GM23248 (cell line): ENCODE results near the gene KDM5B. TPM values are rescaled to one million over a fixed set of nuclear protein-coding genes. Genes with fewer than 3 reads are reported as not detected.
"Not testable (repeated sequence)": the region's sequence is repeated elsewhere in the genome, so short reads cannot be mapped to it uniquely, and the experiment has no call there.

ENCODE experiments used
- DNase-seq: peaks from one replicate; pipeline ENCODE4 v3.0.0-alpha.2; 2015
- H2AFZ ChIP-seq: fragments of 200-600 bp; sonication (generic); 2 replicates; pipeline ENCODE4 v1.6.1; 2016; ENCODE audit warnings: antibody characterized with exemption
- H3F3A ChIP-seq: fragments of 200-600 bp; sonication (generic); 2 replicates; pipeline ENCODE4 v1.6.1; 2016; ENCODE audit warnings: mild to moderate bottlenecking, antibody characterized with exemption, mixed run types; ENCODE audit not compliant: insufficient read depth
- H3K27ac ChIP-seq: fragments of 200-600 bp; sonication (generic); 2 replicates; pipeline ENCODE4 v1.5.1; 2016; ENCODE audit warnings: mild to moderate bottlenecking
- H3K27me3 ChIP-seq: fragments of 200-600 bp; sonication (generic); replicated peaks from 2 replicates; pipeline ENCODE4 v1.6.1; 2016; ENCODE audit warnings: mild to moderate bottlenecking; ENCODE audit not compliant: insufficient read depth
- H3K36me3 ChIP-seq: fragments of 200-600 bp; sonication (generic); 2 replicates; pipeline ENCODE4 v1.6.1; 2016; ENCODE audit warnings: low read depth, mild to moderate bottlenecking
- H3K4me1 ChIP-seq: fragments of 200-600 bp; sonication (generic); 2 replicates; pipeline ENCODE4 v1.6.1; 2016; ENCODE audit warnings: mild to moderate bottlenecking; ENCODE audit not compliant: insufficient read depth
- H3K4me2 ChIP-seq: fragments of 200-600 bp; sonication (generic); one replicate; pipeline ENCODE4 v1.6.1; 2016; ENCODE audit warnings: mild to moderate bottlenecking; ENCODE audit not compliant: unreplicated experiment
- H3K4me3 ChIP-seq: fragments of 200-600 bp; sonication (generic); 2 replicates; pipeline ENCODE4 v1.5.1; 2016; ENCODE audit warnings: mild to moderate bottlenecking
- H3K79me2 ChIP-seq: fragments of 200-600 bp; sonication (generic); 2 replicates; pipeline ENCODE4 v1.6.1; 2016; ENCODE audit warnings: mild to moderate bottlenecking; ENCODE audit not compliant: insufficient read depth
- H3K9ac ChIP-seq: fragments of 200-600 bp; sonication (generic); 2 replicates; pipeline ENCODE4 v1.6.1; 2016; ENCODE audit warnings: mild to moderate bottlenecking
- H3K9me2 ChIP-seq: fragments of 200-600 bp; sonication (generic); 2 replicates; pipeline ENCODE4 v1.6.1; 2016; ENCODE audit warnings: mixed run types, mild to moderate bottlenecking, moderate library complexity; ENCODE audit not compliant: insufficient read depth
- H3K9me3 ChIP-seq: fragments of 200-600 bp; sonication (generic); one replicate; pipeline ENCODE4 v1.6.1; 2017; ENCODE audit warnings: low read depth
- H4K20me1 ChIP-seq: fragments of 200-600 bp; sonication (generic); 2 replicates; pipeline ENCODE4 v1.6.0; 2016; ENCODE audit not compliant: insufficient read depth
- EZH2 ChIP-seq: fragments of 200-600 bp; sonication (generic); IDR thresholded peaks from 2 replicates; pipeline ENCODE4 v1.6.1; 2018; ENCODE audit warnings: antibody characterized with exemption, mild to moderate bottlenecking; ENCODE audit not compliant: insufficient read depth, poor library complexity, severe bottlenecking
- EZH2phosphoT487 ChIP-seq: fragments of 200-600 bp; sonication (generic); IDR thresholded peaks from 2 replicates; pipeline ENCODE4 v1.6.1; 2018; ENCODE audit warnings: antibody characterized with exemption, moderate library complexity, mild to moderate bottlenecking, low read depth; ENCODE audit not compliant: insufficient read depth
- WGBS, 2 experiments: methylation state at CpG; one replicate each; pipeline ENCODE4 v1.1.6; 2015 to 2017; ENCODE audit warnings: low lambda C conversion rate in 2 of 2, low coverage in 1 of 2; ENCODE audit errors: missing lambda C conversion rate in 2 of 2; 5-methylcytosine and 5-hydroxymethylcytosine counted together
- in situ Hi-C: fragments of 300-500 bp; cut with MboI; formaldehyde crosslinking; loops from 2 replicates; pipeline ENCODE4 v1.15.0; 2020
- polyA plus RNA-seq: library from polyadenylated mRNA; unstranded; fragments of >200 nt; fragmentation: Nextera tagmentation; extraction: Ambion mirVana; gene quantifications from 2 replicates; pipeline ENCODE4 v1.2.1, GENCODE V29; 2016
- total RNA-seq: library from RNA; depleted of rRNA; stranded (reverse); fragments of >200 nt; shearing (Covaris generic); gene quantifications from 2 replicates; pipeline ENCODE4 v1.2.3, GENCODE V29; 2014

The KDM5B gene
- total and polyA plus RNA-seq, 2 experiments from 2014 or later, result 64.3 to 79.5 TPM

DNA sequence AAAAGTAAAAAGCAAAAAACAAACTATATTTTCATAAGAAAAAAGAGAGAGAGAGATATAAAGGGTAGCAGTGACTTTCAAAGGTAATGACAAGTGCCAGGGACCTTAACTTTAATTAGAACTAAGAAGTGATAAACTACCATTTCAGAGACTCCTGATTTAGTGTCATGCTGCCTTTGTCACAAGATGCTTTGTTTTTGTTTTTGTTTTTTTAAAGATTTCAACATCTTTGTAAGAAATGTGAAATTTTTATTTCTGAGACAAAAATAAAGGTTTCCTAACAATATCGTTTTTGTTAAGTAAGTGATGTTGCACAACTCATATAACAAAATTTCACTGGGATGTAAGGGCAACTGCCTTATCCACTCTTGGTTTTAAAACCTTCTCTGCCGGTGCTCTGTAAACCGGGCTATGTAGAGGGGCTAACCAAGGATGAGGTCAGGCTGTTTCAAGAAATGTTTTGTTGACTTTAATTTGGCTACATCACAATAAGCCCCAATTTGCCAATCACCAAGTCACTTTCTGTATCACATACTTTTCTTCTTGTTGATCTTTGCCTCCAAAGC, 62.8 kb downstream of the KDM5B start:
- no peak overlapping the region for H3K9ac ChIP-seq
- TF ChIP-seq EZH2, result no peak
- H3K27me3 ChIP-seq, result no peaks in the 10 kb centered on the region
- H3K36me3 ChIP-seq, result peaks cover 94% of the 10 kb centered on the region
- peaks cover 47% of the 10 kb centered on the region for H3F3A ChIP-seq
- H3K4me3 ChIP-seq, result no peak overlapping the region
- no peak overlapping the region for H3K27ac ChIP-seq
- H2AFZ ChIP-seq, result no peak overlapping the region
- H3K79me2 ChIP-seq, result peaks cover 57% of the 10 kb centered on the region
- in situ Hi-C loops, result no loop called here
- no peaks in the 10 kb centered on the region for H3K9me3 ChIP-seq
- H3K9me2 ChIP-seq, result no peaks in the 10 kb centered on the region
- no peak for DNase-seq
- no peak overlapping the region for H3K4me2 ChIP-seq
- H4K20me1 ChIP-seq, result no peaks in the 10 kb centered on the region
- H3K4me1 ChIP-seq, result no peaks in the 10 kb centered on the region
- WGBS, 2 experiments, result 80 to 85% methylated on average over 3 of the region's 3 CpGs

DNA sequence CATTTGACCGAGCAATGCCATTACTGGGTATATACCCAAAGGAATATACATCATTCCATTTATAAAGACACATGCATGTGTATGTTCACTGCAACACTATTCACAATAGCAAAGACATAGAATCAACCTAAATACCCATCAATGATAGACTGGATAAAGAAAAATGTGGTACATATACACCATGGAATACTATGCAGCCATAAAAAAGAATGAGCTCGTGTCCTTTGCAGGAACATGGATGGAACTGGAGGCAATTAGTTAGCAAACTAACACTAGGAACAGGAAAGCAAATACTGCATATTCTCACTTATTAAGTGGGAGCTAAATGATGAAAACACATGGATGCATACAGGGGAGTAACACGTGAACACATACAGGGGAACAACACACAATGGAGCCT, 63.5 kb downstream of the KDM5B start:
- in situ Hi-C loops, H3K9me2 ChIP-seq, H3K4me3 ChIP-seq, H4K20me1 ChIP-seq, H3K4me1 ChIP-seq, H3K4me2 ChIP-seq, H3K9ac ChIP-seq, H3K9me3 ChIP-seq, H3K27ac ChIP-seq, H3K27me3 ChIP-seq, H2AFZ ChIP-seq, DNase-seq: not testable (repeated sequence)
- Histone ChIP-seq H3K79me2 (peaks cover 57% of the 10 kb centered on the region), H3K36me3 (peaks cover 88% of the 10 kb centered on the region), H3F3A (peaks cover 47% of the 10 kb centered on the region)
- 98% methylated on average over 3 of the region's 3 CpGs for WGBS, 2 experiments

DNA sequence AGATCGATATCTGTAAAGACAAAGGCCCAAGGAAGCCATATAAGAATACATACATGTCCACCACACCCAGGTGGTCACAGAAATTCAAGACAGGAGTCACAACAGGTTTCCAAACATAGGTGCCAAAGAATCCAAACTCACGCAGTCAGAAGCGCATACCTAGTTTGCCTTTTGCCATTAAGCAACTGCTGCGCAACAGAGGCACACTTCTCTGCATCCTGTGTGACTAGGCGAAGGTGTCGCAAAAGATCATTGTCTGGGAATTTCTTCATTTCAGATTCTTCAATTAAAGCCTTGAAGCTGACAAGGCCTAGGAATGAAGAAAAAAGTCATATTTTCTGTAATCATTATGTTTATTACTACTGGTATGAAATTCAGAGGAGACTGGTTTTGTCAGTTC, 65.7 kb downstream of the KDM5B start:
- Histone ChIP-seq H3K4me3 (no peak overlapping the region), H3K79me2 (peaks cover 54% of the 10 kb centered on the region), H3F3A (peaks cover 50% of the 10 kb centered on the region), H3K9ac (no peak overlapping the region), H3K4me1 (no peaks in the 10 kb centered on the region), H3K9me2 (no peaks in the 10 kb centered on the region), H3K27ac (no peak overlapping the region), H3K4me2 (no peak overlapping the region), H3K9me3 (no peaks in the 10 kb centered on the region), H4K20me1 (no peaks in the 10 kb centered on the region), H2AFZ (no peak overlapping the region), H3K27me3 (no peaks in the 10 kb centered on the region), H3K36me3 (peaks cover 83% of the 10 kb centered on the region)
- in situ Hi-C loops, result no loop called here
- TF ChIP-seq EZH2phosphoT487 (no peak), EZH2 (no peak)
- DNase-seq, result no peak
- WGBS, 2 experiments, result 94 to 99% methylated on average over 6 of the region's 6 CpGs

DNA sequence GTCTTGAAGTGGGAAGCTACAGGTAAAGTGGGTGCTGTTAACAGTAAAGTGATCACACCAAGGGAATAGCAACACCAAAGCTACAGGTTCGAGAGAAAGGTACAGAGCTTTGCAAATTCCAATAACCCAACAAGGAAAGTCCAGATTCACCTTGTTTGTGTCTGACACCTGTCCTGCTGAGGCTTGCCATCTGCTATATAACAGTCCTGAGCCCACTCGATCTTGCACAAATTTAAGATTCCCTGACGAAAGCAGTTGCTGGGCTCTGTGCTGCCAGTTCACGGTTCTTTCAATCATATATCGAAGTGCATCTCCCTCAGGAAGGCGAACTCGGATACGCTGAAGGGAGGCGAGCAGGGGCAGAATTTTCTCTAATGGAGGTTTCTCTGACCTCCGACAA, 75.0 kb downstream of the KDM5B start:
- no peak for TF ChIP-seq EZH2phosphoT487
- no peak for TF ChIP-seq EZH2
- in situ Hi-C loops, result no loop called here
- H3K4me3 ChIP-seq, result no peak overlapping the region
- peaks cover 99% of the 10 kb centered on the region for H3K36me3 ChIP-seq
- no peaks in the 10 kb centered on the region for H3K27me3 ChIP-seq
- H3K27ac ChIP-seq, result no peak overlapping the region
- H3K9ac ChIP-seq, result no peak overlapping the region
- peaks cover 48% of the 10 kb centered on the region for H3F3A ChIP-seq
- H3K9me2 ChIP-seq, result no peaks in the 10 kb centered on the region
- H3K4me1 ChIP-seq, result no peaks in the 10 kb centered on the region
- 88 to 93% methylated on average over 10 of the region's 10 CpGs for WGBS, 2 experiments
- H3K79me2 ChIP-seq, result peaks cover 16% of the 10 kb centered on the region; the same call in 1 of the 2 replicates
- no peaks in the 10 kb centered on the region for H4K20me1 ChIP-seq
- H3K4me2 ChIP-seq, result no peak overlapping the region
- H3K9me3 ChIP-seq, result no peaks in the 10 kb centered on the region
- DNase-seq, result no peak
- H2AFZ ChIP-seq, result no peak overlapping the region

DNA sequence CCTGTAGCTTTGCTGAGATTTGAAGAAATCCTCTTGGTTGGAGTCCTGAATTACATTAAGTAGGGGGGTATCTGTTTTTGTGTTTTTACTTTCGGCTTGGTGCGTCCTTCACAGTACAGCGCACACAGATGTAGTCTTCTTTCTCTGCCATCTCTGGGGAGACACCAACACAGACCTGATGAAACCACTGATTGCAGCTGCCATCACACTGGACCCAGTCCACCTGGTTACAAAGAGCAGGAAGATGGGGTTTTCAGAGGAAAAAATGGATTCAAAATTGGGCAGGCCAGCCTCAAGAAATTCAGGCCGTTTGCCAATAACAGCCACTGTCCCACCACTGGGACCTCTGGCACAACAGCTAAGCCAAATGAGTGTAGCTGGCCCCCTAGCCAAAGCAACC, 79.3 kb downstream of the KDM5B start:
- no peak for DNase-seq
- Histone ChIP-seq H3K4me1 (no peaks in the 10 kb centered on the region), H3K27ac (no peak overlapping the region), H3K4me3 (no peak overlapping the region), H3K27me3 (no peaks in the 10 kb centered on the region), H3K9me3 (no peaks in the 10 kb centered on the region), H2AFZ (no peak overlapping the region), H4K20me1 (peaks cover 7% of the 10 kb centered on the region), H3K36me3 (peaks cover 89% of the 10 kb centered on the region), H3K9ac (no peak overlapping the region), H3K79me2 (peaks cover 9% of the 10 kb centered on the region; the same call in 1 of the 2 replicates), H3K9me2 (no peaks in the 10 kb centered on the region), H3K4me2 (no peak overlapping the region), H3F3A (peaks cover 68% of the 10 kb centered on the region)
- no peak for TF ChIP-seq EZH2phosphoT487
- TF ChIP-seq EZH2, result no peak
- 90 to 93% methylated on average over 4 of the region's 4 CpGs for WGBS, 2 experiments
- in situ Hi-C loops, result no loop called here
